Activated CD4-positive, alpha-beta T cell treated with anti-CD3 and anti-CD28 coated beads, Interleukin-2, amount 50 U/mL, for 24 hours (primary cell): Measurements from ENCODE around the gene LRRC1.

Experiments
- DNase-seq, 2 donors: peaks; one replicate each; pipeline ENCODE4 v3.0.0-alpha.2; 2020; ENCODE audit warnings: low read depth in 1 of 2, low spot score in 1 of 2

Gene LRRC1

GRCh38 chr6:53878808-53879207 is 84.0 kb downstream of the LRRC1 start:
- no peak for DNase-seq

DNA sequence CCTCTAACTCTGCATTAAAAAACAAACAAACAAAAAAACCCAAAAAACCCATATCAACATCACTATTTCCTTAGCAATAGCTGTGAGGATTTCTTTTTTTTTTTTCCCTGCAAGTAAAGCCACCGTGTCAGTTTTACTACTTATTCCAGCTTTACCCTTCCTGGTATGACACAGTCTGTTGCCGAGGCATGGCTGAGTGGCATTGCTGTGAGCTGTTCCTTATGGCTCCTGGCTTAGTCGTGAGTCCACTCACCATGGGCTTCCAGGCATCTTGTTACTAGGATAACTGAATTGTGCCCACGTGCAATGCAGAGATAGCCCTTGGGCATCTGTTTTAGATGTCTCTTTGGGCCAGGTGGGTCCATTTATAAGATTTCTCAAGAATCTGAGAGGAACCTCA is 84.8 kb downstream of the LRRC1 start:
- DNase-seq = no peak

- DNase-seq = no peak
Measured at GRCh38 chr6:53887316-53887715, 92.5 kb downstream of the LRRC1 start.

DNA sequence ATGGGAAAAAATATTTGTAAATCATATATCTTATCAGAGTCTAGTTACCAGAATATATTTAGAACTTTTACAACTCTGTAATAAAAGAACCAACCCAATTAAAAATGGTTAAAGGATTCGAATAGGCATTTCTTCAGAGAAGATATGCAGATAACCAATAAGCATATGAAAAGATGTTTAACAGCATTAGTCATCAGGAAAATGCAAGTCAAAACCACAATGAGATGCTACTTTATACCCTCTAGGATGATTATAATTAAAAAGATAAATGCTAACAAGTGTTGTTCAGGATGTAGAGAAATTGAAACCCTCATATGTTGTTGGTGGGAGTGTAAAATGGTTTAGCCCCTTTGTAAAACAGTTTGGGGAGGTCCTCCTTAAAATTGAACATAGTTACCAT is 94.1 kb downstream of the LRRC1 start:
- no peak for DNase-seq

- DNase-seq = no peak
Measured at GRCh38 chr6:53889365-53889764, 94.6 kb downstream of the LRRC1 start.

DNA sequence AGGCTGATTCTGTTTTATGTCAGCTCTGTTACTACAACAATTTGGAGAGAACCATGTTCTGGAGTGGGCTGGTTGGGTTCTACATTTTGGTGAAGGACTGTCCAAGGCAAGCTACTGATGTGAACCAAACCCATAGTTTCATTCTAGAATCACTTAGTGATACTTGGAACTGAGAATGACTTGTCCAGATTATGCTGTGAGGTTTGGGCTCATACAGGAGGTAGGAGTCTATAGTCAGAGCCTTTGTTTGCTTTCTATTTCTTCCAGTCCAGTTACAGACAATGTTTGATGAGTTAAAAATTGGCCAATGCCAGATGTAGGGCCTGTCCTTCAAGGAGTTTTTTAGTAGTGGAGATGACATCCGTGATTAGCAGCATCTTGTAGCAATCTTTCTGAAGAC is 97.9 kb downstream of the LRRC1 start:
- DNase-seq = no peak

DNA sequence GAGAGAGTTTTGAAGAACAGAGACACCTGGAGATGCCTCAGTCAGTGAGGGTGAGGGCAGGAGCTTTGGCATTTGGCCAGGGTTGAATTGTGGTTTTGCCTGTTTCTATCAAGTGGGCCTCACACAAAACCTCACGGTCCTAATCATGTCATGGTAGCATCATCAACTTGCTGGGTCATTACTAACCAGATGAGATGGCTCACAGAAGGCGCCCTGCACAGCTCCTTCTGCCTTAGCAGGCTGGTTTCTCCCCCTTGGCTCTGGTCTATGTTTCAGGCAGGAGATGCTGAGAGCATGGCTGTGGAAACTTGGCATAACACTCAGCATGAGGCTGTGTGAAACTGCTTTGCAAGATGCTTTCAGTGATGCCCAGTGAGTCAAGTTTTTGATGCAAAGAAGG is 99.3 kb downstream of the LRRC1 start:
- DNase-seq = peak in 1 of 2 donors; percentile 9

- no peak for DNase-seq
Measured at GRCh38 chr6:53896196-53896595, 101.4 kb downstream of the LRRC1 start.

DNA sequence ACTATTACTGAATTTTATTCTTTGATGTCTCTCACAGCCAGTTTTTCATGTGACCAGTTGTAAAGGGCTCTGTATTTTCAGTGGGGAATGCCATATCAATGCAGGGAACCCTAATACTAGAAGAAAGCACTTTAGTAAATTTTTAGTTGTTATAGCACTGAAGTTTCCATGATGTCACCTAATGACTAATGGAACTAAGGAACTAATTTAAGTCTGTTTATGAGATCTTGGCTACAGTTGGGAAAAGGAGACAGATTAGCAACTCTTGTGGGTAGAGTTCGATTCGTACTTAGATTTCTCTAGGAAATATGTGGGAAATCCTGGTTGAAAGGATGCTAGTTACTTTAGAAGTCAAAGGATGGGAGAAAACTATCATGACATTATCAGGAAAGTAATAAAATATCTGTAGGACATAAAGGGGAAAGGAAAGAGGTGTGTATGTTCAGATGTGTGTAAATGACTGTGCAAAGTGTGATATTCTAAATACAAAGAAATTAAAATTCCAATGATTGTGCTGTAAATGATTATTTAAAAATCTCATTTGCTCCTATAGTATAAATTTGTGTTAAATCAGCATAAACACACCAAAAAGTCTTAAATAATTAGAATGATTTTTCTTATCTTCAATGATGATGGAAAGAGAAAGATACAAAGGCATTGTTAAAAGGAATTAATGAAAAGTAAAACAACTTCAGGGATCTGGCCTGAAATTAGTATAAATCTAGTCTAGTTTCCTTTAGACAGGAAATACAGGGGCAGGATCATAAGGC is 103.4 kb downstream of the LRRC1 start:
- DNase-seq = no peak

- DNase-seq = no peak
Measured at GRCh38 chr6:53899512-53899911, 104.7 kb downstream of the LRRC1 start.

DNA sequence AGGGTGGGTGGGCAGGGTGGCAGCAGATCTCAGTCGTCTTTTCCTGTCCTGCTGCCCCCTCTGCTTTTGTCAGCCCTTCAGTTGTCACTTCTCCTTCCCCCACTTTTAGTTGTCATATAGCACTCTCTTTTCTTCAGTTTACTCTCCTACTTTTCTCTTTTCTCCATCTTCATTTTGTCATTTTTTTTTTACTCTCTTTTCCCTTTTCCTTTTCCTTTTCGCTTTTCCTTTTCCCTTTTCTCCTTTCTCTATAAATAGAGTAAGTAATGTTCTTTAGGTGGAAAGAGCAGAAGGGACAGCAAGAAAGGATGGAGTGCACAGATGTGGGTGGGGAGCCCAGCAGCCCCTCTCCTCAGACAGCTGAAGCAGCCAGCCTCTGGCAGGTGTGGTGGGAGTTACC is 108.6 kb downstream of the LRRC1 start:
- no peak for DNase-seq

DNA sequence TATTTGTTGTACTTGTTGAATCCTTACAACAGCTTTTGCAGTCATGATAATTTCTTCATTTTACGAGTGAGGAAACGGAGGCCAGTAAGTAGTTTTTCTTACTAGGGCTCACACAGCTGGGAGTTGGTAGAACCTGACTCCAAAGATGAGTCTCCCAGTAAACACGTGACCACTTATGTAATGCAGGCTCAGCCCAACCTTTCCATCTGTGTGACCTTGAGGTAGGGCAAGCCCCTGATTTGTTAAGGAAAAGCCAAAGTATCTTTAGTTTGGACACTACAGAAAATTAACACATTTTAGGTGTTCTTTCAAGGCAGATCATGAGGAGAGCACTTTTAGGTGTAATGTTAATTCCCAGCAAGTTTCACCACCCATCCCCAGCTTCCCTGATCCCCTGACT is 111.3 kb downstream of the LRRC1 start:
- no peak for DNase-seq

- no peak for DNase-seq
Measured at GRCh38 chr6:53906842-53907241, 112.0 kb downstream of the LRRC1 start.

DNA sequence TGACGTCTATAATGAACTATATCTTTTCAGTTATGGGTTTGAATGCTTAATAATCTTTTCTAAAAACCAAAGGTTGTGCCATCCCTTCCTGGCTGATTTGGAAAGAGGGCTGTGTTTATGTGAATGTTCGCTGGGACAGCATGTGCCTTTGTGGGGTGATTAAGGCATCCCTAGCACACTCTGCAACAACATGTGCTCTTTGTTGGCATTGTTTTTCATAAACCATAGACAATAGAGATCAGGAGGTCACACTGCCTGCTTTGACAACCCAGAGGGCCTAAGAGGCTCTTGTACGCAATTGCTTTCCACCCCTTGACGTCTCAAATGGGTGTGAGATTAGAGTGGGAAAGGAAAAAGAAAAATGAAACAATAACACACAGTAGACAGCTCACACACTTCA is 116.0 kb downstream of the LRRC1 start:
- DNase-seq = no peak

- DNase-seq = no peak
Measured at GRCh38 chr6:53912661-53913060, 117.9 kb downstream of the LRRC1 start.

DNA sequence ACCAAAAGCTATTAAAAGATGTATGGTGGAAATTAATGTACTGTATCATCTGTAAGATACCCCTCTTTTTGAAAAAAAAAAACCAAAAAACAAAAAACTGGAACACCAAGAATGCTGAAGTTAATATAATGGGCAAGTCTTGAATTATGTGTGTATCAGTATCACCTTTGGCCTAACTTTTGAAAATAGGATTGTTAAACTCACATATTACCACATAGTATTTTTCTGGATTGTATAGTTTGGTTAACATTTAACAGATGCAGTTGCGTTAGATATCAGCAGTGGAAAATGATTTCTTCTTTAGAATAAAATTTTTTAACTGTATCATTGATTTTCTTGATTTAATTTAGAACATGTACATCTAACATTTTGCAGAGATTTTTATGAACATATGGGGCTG is 118.5 kb downstream of the LRRC1 start:
- no peak for DNase-seq

GRCh38 chr6:53915026-53915691 is 120.4 kb downstream of the LRRC1 start:
- DNase-seq = no peak

DNA sequence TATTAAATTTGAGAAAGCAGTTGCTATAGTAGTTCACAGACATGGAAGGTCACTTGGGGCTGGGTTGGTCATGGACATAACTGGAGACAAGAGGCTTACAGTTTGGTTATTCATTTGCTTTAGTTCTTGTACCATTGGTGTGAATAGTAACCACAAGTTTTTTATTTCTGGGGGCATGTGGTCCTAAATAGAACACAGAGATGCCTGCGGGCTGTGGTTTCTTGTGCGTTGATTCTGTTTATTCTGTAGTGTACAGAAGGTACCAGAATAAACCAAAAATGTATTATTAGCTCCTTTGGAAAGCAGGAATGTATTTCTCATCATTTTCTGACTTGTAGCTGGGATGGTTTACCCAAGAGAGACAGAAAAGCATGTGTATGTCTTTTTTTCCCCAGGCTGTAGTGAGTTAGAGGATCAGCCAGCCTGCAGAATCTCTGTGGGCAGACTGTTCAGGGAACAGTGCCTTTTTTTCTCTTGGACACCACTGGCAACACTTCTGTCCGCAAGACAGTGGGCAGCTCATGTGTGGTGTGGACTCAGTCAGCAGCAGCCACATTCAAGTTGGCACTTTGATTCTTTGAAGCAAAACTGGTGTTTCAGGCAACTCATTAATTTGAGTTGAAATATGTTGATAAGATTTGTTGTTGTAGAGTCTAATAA is 122.1 kb downstream of the LRRC1 start:
- no peak for DNase-seq

- DNase-seq = no peak
Measured at GRCh38 chr6:53917464-53917842, 122.6 kb downstream of the LRRC1 start.

DNA sequence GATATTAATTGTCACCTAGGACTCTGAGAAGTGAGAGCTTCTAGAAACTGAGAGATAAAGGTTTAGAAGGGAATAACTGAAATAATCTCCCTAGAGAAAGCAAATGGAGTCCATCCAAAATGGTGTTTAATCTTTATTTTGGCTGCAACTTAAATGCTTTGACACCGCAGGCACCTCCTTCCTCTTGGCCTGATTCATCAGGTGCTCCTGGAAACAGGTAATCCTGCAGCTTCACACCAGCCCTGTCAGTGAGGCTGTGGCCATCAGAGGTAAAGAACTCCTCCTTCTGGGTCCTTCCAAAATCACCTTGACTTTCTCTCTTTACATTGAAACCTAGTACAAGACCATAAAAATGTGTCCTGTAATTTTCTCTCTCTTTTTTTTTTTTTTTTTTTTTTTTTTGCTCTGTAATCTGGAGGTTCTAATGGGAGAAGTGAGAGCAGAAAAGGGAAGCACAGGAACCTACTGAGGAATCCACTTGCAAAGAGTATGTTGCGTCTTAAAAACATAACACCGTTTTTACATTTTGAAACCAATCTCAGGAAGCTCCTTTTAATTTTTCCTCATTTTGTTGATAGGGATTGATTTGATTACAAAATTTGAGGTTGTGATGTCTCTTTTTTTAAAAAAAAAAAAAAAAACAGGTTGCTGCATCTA is 124.2 kb downstream of the LRRC1 start:
- DNase-seq = no peak

GRCh38 chr6:53919881-53920360 is 125.1 kb downstream of the LRRC1 start:
- DNase-seq = no peak

DNA sequence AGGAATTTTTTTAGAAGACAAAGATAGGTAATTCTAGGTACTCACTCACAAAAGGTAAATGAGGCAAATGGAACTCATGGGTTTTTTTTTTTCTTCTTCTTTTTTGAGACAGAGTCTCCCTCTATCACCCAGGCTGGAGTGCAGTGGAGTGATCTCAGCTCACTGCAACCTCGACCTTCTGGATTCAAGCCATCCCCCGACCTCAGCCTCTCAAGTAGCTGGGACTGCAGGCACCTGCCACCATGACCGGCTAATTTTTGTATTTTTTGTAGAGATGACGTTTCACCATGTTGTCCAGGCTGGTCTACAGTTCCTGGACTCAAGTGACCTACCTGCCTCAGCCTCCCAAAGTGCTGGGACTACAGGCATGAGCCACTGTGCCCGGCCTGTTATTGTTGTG is 126.1 kb downstream of the LRRC1 start:
- no peak for DNase-seq
